NB4 (cell line): Measurements from ENCODE around the gene MACROD2.

Source experiments
- CTCF ChIP-seq: IDR thresholded peaks from one replicate; pipeline ENCODE4 v1.5.1; 2012; ENCODE audit warnings: low read depth, low read length
- MAX ChIP-seq: IDR thresholded peaks from 2 replicates; pipeline ENCODE4 v1.6.1; 2011; ENCODE audit warnings: low read depth, low read length
- POLR2A ChIP-seq: IDR thresholded peaks from 2 replicates; pipeline ENCODE4 v1.6.1; 2011; ENCODE audit warnings: mild to moderate bottlenecking; ENCODE audit not compliant: insufficient read length; ENCODE audit errors: extremely low read depth

- TF ChIP-seq POLR2A (no peak), CTCF (no peak), MAX (no peak)
Observed at GRCh38 chr20:14203657-14204056, 208.3 kb downstream of the MACROD2 start.
